Activated CD4-positive, alpha-beta T cell treated with anti-CD3 and anti-CD28 coated beads for 36 hours (primary cell): Measurements from ENCODE around the gene OGFOD2. TPM values are rescaled to one million over a fixed set of nuclear protein-coding genes. Genes with fewer than 3 reads are reported as not detected.

Experiments
- ATAC-seq: fragments of 200-7000 bp; cut with Tn5 transposase; one replicate; pipeline ENCODE4 v1.10.0; 2021; ENCODE audit warnings: mild to moderate bottlenecking, moderate library complexity
- CTCF ChIA-PET: fragments of 350-600 bp; sonication (Branson Sonifier 250); formaldehyde crosslinking; loops from one replicate; lab custom pipeline; 2021; ENCODE audit warnings: antibody characterized with exemption; lab: Charles Lee
- POLR2A ChIA-PET: fragments of 350-600 bp; sonication (Branson Sonifier 250); formaldehyde crosslinking; loops from one replicate; lab custom pipeline; 2021; ENCODE audit warnings: antibody characterized with exemption, inconsistent platforms; lab: Charles Lee
- DNase-seq: peaks from one replicate; pipeline ENCODE4 v3.0.0-alpha.2; 2020
- H3K27ac Mint-ChIP-seq: one replicate; pipeline ENCODE4 v1.8.0; 2021; ENCODE audit warnings: mixed read lengths
- H3K27me3 Mint-ChIP-seq: one replicate; pipeline ENCODE4 v1.8.0; 2021; ENCODE audit warnings: mixed read lengths
- H3K36me3 Mint-ChIP-seq: one replicate; pipeline ENCODE4 v1.8.0; 2021; ENCODE audit warnings: low read depth, mixed read lengths
- H3K4me1 Mint-ChIP-seq: one replicate; pipeline ENCODE4 v1.8.0; 2021; ENCODE audit warnings: mixed read lengths
- H3K4me3 Mint-ChIP-seq: one replicate; pipeline ENCODE4 v1.8.0; 2021; ENCODE audit warnings: mild to moderate bottlenecking, moderate library complexity, mixed read lengths
- H3K9me3 Mint-ChIP-seq: one replicate; pipeline ENCODE4 v1.8.0; 2021; ENCODE audit warnings: low read depth, mixed read lengths
- intact Hi-C, 2 experiments: fragments of 100-400 bp; cut with DNase I in 1 of 2; cut with micrococcal nuclease in 1 of 2; formaldehyde crosslinking; loops; one replicate each; pipeline versions ENCODE4 v1.14.2 to v1.15.1; 2022 to 2024; cut with DNase I, micrococcal nuclease
- total RNA-seq, 2 experiments: library from RNA; stranded (reverse); gene quantifications; one replicate each; pipeline ENCODE4 v1.2.3, GENCODE V29; 2021

OGFOD2 gene
- total RNA-seq, 2 experiments from 2014 or later, result 20.2 to 30.8 TPM

DNA sequence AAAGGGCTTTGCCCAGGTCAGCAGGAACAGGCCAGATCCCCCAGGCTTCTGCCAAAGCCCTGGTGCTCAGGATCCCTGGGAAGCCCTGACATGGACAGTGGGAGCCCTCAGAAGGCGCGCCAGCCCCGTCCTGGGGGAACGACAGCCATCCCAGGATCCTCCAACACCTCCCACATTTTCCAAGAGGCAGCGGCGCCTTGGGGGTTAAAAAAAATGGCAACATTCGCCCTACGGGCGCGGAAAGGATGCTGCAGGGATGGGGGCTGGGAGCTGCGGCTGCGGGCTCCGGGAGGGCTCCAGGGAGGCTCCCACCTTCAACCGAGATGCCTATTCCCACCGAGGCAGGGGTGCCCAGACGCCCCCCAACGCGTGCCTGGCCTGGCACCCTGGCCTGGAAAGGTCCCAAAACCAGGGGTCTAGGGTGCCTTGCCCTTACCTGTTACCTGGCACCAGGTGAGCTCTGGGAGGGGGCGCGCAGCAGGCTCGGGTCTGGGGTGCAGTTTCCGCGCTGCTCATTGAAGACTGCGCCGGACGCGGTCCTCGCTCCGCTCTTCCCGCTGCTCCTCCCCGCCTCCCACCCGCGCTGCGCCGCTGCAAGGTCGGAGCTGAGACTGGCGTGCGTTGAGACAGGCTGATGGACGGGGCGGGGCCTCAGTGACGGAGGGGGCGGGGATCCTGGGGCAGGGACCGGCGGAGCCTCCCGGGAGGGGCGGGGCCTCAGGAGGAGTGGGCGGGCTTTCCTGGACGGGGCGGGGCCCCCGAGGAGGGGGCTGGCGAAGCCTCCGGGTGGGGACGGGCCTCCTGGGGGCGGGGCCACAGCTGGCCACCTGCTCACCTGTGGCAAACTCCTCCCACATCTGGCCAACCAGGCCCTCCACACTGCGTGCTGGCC lies 8.9 kb upstream of the OGFOD2 start, which contains the start of gene ABCB9:
Gene ABCB9, minus strand, starts transcription at position 613 of the 892 bp plus-strand sequence. CDS start 6,228 bp downstream, outside the sequence.
- Mint-ChIP-seq H3K4me3 (peak within 1 kb of the TSS; percentile 63), H3K4me1 (peaks cover 2% of the 10 kb centered on the region), H3K27ac (peak within 1 kb of the TSS; percentile 42), H3K27me3 (no peaks in the 10 kb centered on the region), H3K36me3 (no peaks in the 10 kb centered on the region), H3K9me3 (no peaks in the 10 kb centered on the region)
- peak; percentile 99 for DNase-seq
- ATAC-seq, result peak; percentile 99
- CTCF ChIA-PET, result interaction anchor here (0.7 to 1.2 kb wide), 2 partner anchors 10 to 172 kb away, joined by 3 to 5 read pairs; no protein-coding TSS in a partner anchor
- POLR2A ChIA-PET, result interaction anchor here (0.5 to 1.7 kb wide), 3 partner anchors 9 to 1294 kb away, joined by 4 to 9 read pairs (median 6); partner anchors contain the start of genes MPHOSPH9, MTRFR and OGFOD2
- intact Hi-C loops, result loop anchor here (1.0 to 5.0 kb wide), 6 partner anchors 8 to 740 kb away; partner anchors contain the start of genes DIABLO (in 1 of the 2), HIP1R (in 1 of the 2), KNTC1 (in 1 of the 2) and MPHOSPH9 (in 1 of the 2)

DNA sequence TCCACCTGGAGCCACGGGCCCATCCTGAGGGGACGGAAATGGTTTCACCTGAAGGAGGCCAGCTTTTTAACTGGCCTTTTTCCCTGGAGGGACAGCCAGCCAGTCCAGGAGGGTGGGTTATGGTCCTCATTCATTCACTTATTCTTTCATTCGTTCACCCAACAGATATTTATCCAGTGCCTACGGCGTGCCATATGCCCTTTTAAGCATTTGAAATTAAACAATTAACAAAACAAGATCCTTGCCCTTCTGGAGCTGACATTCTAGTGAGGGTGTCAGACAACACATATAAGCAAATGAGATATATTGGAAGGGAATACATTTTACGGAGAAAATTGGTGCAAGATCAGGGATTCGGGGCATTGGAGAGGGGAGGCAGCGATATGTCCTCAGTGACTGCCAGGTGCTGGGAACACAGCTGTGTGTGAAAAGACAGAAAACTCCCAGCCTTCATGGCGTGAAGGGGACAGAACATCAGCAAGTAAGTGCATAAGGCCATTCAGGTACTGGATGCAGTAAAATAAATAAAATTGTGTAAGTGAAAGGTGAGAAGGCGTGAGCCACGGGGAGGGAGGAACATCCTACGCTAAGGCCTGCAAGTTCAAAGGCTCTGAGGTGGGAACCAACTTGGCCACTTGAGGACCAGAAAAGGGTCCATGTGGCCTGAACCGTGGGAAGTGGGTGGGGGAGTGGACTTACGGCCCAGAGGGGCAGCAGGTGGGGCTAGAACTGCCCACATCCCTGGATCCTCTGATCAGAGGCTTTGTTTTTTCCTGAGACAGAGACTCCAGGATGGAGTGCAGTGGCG lies 8.1 kb upstream of the OGFOD2 start:
- Mint-ChIP-seq H3K9me3 (no peaks in the 10 kb centered on the region), H3K4me1 (peaks cover 2% of the 10 kb centered on the region), H3K4me3 (peak overlapping the region; percentile 1), H3K27me3 (no peaks in the 10 kb centered on the region), H3K27ac (peak overlapping the region; percentile 42), H3K36me3 (no peaks in the 10 kb centered on the region)
- DNase-seq (no peak), ATAC-seq (no peak)
- POLR2A ChIA-PET, result interaction anchor here (0.5 to 1.7 kb wide), 3 partner anchors 8 to 1295 kb away, joined by 4 to 9 read pairs (median 6); partner anchors contain the start of genes MPHOSPH9, MTRFR and OGFOD2
- CTCF ChIA-PET, result interaction anchor here (0.7 to 1.5 kb wide), 3 partner anchors 9 to 173 kb away, joined by 3 to 5 read pairs (median 3); no protein-coding TSS in a partner anchor
- intact Hi-C loops, result loop anchor here (1.0 to 5.0 kb wide), 6 partner anchors 7 to 741 kb away; partner anchors contain the start of genes DIABLO (in 1 of the 2), HIP1R (in 1 of the 2), KNTC1 (in 1 of the 2) and MPHOSPH9 (in 1 of the 2)

DNA sequence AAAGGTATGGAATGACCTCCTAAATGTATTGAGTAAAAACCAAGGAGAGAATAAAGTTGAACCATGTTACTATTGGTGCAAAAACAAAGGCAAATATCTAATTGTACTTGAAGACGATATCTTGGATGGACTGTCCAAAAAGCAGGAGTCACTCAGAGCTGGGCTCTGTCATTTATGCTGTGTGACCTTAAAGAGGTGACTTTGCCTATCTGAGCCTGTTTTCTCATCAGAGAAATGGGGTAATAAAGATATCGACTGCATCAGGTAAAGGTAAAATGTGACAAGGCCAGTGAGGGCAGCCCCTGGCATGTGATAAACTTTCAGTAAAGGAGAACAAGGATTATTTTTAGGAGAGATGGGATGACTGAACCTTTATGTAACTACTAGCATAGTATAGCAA lies 6.9 kb upstream of the OGFOD2 start:
- intact Hi-C loops, result loop anchor here in 1 of 2 experiments (5.0 kb wide), 1 partner anchor 489 kb away; the partner anchor contains the start of gene SNRNP35

DNA sequence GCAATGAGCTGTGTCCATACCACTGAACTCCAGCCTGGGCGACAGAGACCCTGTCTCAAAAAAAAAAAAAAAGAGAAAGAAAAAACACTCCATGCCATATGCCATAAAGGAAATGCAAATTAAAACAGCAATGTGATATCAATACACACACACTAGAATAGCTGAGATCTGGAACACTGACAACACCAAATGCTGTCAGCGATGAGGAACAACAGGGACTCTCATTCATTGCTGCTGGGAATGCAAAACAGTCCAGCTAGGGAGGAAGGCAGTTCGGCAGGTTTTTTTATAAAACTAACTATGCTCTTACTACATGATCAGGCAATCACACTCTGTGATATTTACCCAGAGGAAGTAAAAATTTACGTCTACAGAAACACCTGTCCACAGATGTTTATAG lies 5.4 kb upstream of the OGFOD2 start:
- H3K9me3 Mint-ChIP-seq, result no peaks in the 10 kb centered on the region
- no peak overlapping the region for H3K27ac Mint-ChIP-seq
- H3K36me3 Mint-ChIP-seq, result no peaks in the 10 kb centered on the region
- ATAC-seq (no peak), DNase-seq (no peak)
- H3K27me3 Mint-ChIP-seq, result no peaks in the 10 kb centered on the region
- POLR2A ChIA-PET, result interaction anchor here (1.0 kb wide), 1 partner anchor 108 kb away, joined by 3 read pairs; no protein-coding TSS in a partner anchor
- CTCF ChIA-PET, result interaction anchor here (1.3 to 1.4 kb wide), 2 partner anchors 17 to 109 kb away, joined by 3 to 4 read pairs; no protein-coding TSS in a partner anchor
- H3K4me3 Mint-ChIP-seq, result no peak overlapping the region
- intact Hi-C loops, result loop anchor here (5.0 to 10.0 kb wide), 3 partner anchors 415 to 1945 kb away; partner anchors contain the start of genes KMT5A (in 1 of the 2), SNRNP35 (in 1 of the 2) and UBC (in 1 of the 2)
- peaks cover 6% of the 10 kb centered on the region for H3K4me1 Mint-ChIP-seq

More for the DNA sequence above, 6.9 kb upstream of the OGFOD2 start:
- Mint-ChIP-seq H3K4me1 (peaks cover 2% of the 10 kb centered on the region), H3K4me3 (no peak overlapping the region), H3K27me3 (no peaks in the 10 kb centered on the region), H3K27ac (no peak overlapping the region), H3K36me3 (no peaks in the 10 kb centered on the region), H3K9me3 (no peaks in the 10 kb centered on the region)
- ChIA-PET CTCF (interaction anchor here (0.5 to 1.5 kb wide), 4 partner anchors 13 to 226 kb away, joined by 3 to 7 read pairs (median 4); no protein-coding TSS in a partner anchor), POLR2A (no interaction called here)
- ATAC-seq (no peak), DNase-seq (no peak)

DNA sequence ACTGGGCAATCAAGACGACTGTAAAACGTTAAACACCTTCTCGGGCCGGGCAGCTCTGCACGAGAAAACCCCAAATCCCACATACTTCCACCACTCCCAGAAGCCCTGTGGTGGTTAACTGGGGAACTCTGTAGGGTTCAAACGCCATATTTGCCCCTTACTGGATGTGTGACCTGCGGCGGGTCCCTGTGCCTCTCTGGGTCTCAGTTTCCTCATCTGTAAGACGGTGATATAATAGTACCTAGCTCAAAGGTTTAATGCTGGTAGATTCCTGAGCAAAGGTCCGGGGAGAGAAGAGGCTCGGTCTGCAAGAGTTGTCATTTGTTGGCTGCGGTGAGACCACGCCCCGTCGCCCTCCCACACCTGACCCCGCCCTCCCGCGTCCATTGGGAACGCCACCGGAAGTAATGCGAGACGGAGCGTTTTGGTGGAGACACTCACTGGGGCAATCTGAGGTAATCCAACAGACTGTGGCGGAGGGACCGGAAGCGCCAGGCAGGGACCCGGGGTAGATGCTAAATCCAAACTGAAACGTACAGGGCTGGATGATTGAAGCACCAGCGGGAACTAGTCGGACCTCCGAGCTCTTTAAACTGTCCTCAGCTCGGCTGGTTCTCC lies 661 bp upstream of the OGFOD2 start:
- peaks cover 21% of the 10 kb centered on the region for H3K4me1 Mint-ChIP-seq
- ATAC-seq (peak; percentile 86), DNase-seq (peak; percentile 99)
- intact Hi-C loops, result loop anchor here (1.0 to 10.0 kb wide), 14 partner anchors 8 to 1940 kb away; partner anchors contain the start of genes ABCB9 (in 2 of the 2), DENR (in 1 of the 2), EIF2B1 (in 1 of the 2) and GTF2H3 (in 1 of the 2)
- no peaks in the 10 kb centered on the region for H3K36me3 Mint-ChIP-seq
- peak overlapping the region; percentile 100 for H3K27ac Mint-ChIP-seq
- ChIA-PET CTCF (interaction anchor here (0.6 to 1.0 kb wide), 5 partner anchors 113 to 259 kb away, joined by 3 to 4 read pairs (median 3); partner anchors contain the start of genes MPHOSPH9 and MTRFR), POLR2A (interaction anchor here (0.6 to 1.7 kb wide), 4 partner anchors 8 to 259 kb away, joined by 3 to 9 read pairs (median 3); partner anchors contain the start of genes ABCB9 and MTRFR)
- H3K27me3 Mint-ChIP-seq, result no peaks in the 10 kb centered on the region
- no peaks in the 10 kb centered on the region for H3K9me3 Mint-ChIP-seq
- H3K4me3 Mint-ChIP-seq, result peak overlapping the region; percentile 95

DNA sequence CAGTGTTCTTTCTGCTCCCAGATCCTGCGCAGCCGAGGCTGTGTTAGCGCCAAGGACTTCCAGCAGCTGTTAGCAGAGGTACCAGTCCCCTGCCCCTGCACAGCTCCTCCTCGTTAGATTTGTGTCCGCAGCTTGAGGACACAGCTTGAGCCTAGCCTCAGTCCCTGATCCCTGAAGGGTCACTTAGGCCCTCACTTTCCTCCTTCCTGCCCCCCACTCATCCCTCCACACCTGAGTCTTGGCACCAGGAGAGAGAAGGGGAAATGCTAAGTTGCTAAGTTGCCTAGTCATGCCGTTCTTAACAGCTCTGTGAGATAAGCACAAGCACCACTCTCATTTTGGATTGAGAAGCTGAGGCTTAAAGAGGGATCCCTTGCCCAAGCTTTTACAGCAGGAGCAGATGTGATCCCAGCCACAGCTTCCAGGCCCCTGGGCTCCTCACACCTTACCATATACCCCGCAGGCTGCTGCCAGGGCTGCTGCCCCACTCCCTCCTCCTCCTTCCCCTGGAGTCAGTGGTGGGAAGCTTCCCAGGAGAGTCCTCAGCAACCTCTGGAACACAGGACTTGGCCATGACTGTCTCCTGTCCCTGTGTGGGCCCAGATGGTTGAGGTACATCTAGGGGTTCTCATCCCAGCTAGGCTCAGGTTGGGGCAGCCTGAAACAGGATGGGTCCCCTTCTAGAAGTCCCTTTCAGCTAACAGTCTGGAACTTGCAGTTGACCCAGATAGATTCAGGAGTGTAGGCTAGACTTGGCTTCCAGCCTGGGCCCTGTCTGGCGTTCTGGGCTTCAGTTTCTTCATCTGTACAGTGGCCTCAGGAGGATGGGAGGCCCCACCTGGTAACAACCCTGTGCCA lies 975 bp downstream of the OGFOD2 start:
- Mint-ChIP-seq H3K27me3 (no peaks in the 10 kb centered on the region), H3K36me3 (peaks cover 1% of the 10 kb centered on the region), H3K4me1 (peaks cover 28% of the 10 kb centered on the region), H3K9me3 (no peaks in the 10 kb centered on the region), H3K27ac (peak overlapping the region; percentile 100), H3K4me3 (peak overlapping the region; percentile 95)
- ChIA-PET CTCF (interaction anchor here (0.6 to 1.8 kb wide), 4 partner anchors 10 to 863 kb away, joined by 3 to 5 read pairs (median 3); partner anchors contain the start of gene ABCB9), POLR2A (interaction anchor here (0.6 to 1.4 kb wide), 8 partner anchors 17 to 625 kb away, joined by 3 to 7 read pairs (median 4); partner anchors contain the start of gene MTRFR)
- intact Hi-C loops, result loop anchor here (1.0 to 10.0 kb wide), 11 partner anchors 49 to 1939 kb away; partner anchors contain the start of genes DIABLO (in 1 of the 2), KMT5A (in 1 of the 2), KNTC1 (in 1 of the 2) and MPHOSPH9 (in 1 of the 2)
- DNase-seq (no peak), ATAC-seq (no peak)

DNA sequence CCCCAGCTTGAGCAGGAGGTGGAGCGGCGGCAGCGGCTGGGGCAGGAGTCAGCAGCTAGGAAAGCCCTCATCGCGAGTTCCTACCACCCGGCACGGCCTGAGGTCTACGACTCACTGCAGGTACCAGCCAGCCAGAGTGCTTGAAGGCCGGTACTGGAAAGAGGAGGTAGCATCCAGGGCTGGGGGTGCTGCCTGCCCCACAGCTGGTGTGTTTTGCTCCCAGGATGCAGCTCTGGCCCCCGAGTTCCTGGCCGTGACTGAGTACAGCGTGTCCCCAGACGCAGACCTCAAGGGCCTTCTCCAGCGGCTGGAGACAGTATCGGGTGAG lies 1.6 kb downstream of the OGFOD2 start:
- Mint-ChIP-seq H3K9me3 (no peaks in the 10 kb centered on the region), H3K4me3 (peak overlapping the region; percentile 95), H3K27ac (no peak overlapping the region), H3K4me1 (peaks cover 29% of the 10 kb centered on the region), H3K27me3 (no peaks in the 10 kb centered on the region), H3K36me3 (peaks cover 5% of the 10 kb centered on the region)
- intact Hi-C loops, result loop anchor here (5.0 to 10.0 kb wide), 3 partner anchors 101 to 1938 kb away; partner anchors contain the start of genes KMT5A (in 1 of the 2) and UBC (in 1 of the 2)
- DNase-seq, result no peak
- CTCF ChIA-PET, result interaction anchor here (1.8 kb wide), 1 partner anchor 10 kb away, joined by 5 read pairs; the partner anchor contains the start of gene ABCB9
- ATAC-seq, result no peak
- POLR2A ChIA-PET, result interaction anchor here (0.6 to 1.2 kb wide), 3 partner anchors 130 to 387 kb away, joined by 3 to 5 read pairs (median 3); no protein-coding TSS in a partner anchor

DNA sequence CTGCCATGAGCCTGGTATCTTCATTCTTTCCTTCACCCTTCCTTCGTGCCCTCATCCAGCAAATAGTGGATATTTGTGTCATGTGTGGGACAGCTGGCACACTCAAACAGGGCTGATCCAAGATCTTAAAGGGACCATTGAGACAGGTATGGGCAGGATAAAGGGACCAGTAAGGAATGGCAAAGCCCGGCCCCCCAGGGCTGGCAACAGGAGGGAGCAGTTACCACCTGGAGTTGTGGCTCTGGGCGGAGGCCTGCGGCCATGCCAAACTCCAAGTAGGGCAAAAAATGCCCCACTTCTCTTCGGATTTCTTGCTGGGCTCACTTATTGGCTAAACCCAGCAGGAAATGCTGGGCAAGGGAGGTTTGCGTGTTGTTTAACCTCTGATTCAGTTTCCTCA lies 2.1 kb downstream of the OGFOD2 start:
- CTCF ChIA-PET, result interaction anchor here (1.8 kb wide), 1 partner anchor 11 kb away, joined by 5 read pairs; the partner anchor contains the start of gene ABCB9
- intact Hi-C loops, result loop anchor here (5.0 to 10.0 kb wide), 3 partner anchors 100 to 1938 kb away; partner anchors contain the start of genes KMT5A (in 1 of the 2) and UBC (in 1 of the 2)
- Mint-ChIP-seq H3K4me1 (peaks cover 35% of the 10 kb centered on the region), H3K4me3 (peak overlapping the region; percentile 35), H3K36me3 (peaks cover 10% of the 10 kb centered on the region), H3K27ac (peak overlapping the region; percentile 47), H3K27me3 (no peaks in the 10 kb centered on the region), H3K9me3 (no peaks in the 10 kb centered on the region)
- DNase-seq (no peak), ATAC-seq (no peak)
- POLR2A ChIA-PET, result interaction anchor here (1.2 kb wide), 1 partner anchor 130 kb away, joined by 3 read pairs; no protein-coding TSS in a partner anchor
